Stimulated activated CD4-positive, alpha-beta T cell treated with anti-CD3 and anti-CD28 coated beads, Interleukin-4, amount 100 ng/mL, for 24 hours (primary cell): Measurements from ENCODE around the gene NHERF2.
"Not testable (repeated sequence)": the region's sequence is repeated elsewhere in the genome, so short reads cannot be mapped to it uniquely, and the experiment has no call there.

Experiments used
- DNase-seq: peaks from one replicate; pipeline ENCODE4 v3.0.0-alpha.2; 2020

Gene NHERF2

GRCh38 chr16:2028620-2029220, 2.0 kb downstream of the NHERF2 start:
- no peak for DNase-seq

- DNase-seq, result no peak
These were observed 2.6 kb downstream of the NHERF2 start for GRCh38 chr16:2029350-2029749.

- DNase-seq, result no peak
These were observed 3.3 kb downstream of the NHERF2 start for GRCh38 chr16:2030036-2030435.

- DNase-seq, result no peak
These were observed 4.4 kb downstream of the NHERF2 start for GRCh38 chr16:2031081-2031577.

- DNase-seq, result no peak
These were observed 5.8 kb downstream of the NHERF2 start for GRCh38 chr16:2032285-2033056.

GRCh38 chr16:2033057-2033908, 6.6 kb downstream of the NHERF2 start:
- DNase-seq, result no peak

- not testable (repeated sequence) for DNase-seq
These were observed 7.4 kb downstream of the NHERF2 start for GRCh38 chr16:2033909-2034695.

GRCh38 chr16:2034696-2035430, 8.2 kb downstream of the NHERF2 start:
- DNase-seq, result no peak

GRCh38 chr16:2035431-2036199, 8.9 kb downstream of the NHERF2 start:
- DNase-seq, result no peak

GRCh38 chr16:2036200-2036966, 9.7 kb downstream of the NHERF2 start:
- no peak for DNase-seq

- DNase-seq, result no peak
These were observed 10.4 kb downstream of the NHERF2 start for GRCh38 chr16:2037115-2037514.

GRCh38 chr16:2037647-2038381, 11.1 kb downstream of the NHERF2 start:
- DNase-seq, result no peak

GRCh38 chr16:2038382-2039231, 11.9 kb downstream of the NHERF2 start:
- DNase-seq, result no peak

GRCh38 chr16:2039274-2040031, 12.8 kb downstream of the NHERF2 start:
- no peak for DNase-seq

GRCh38 chr16:2040041-2040786, 13.5 kb downstream of the NHERF2 start:
- DNase-seq, result no peak

- DNase-seq, result no peak
These were observed 14.3 kb downstream of the NHERF2 start for GRCh38 chr16:2040787-2041522.
